CD4-positive, alpha-beta T cell treated with Interleukin-4 for 4 hours (primary cell): ENCODE results near the gene ZNF497.
"Not testable (repeated sequence)": the region's sequence is repeated elsewhere in the genome, so short reads cannot be mapped to it uniquely, and the experiment has no call there.

Source experiments
- DNase-seq: peaks from one replicate; pipeline ENCODE4 v3.0.0-alpha.2; 2020

The ZNF497 gene

GRCh38 chr19:58393725-58394033, 31.1 kb upstream of the ZNF497 start:
- no peak for DNase-seq

DNA sequence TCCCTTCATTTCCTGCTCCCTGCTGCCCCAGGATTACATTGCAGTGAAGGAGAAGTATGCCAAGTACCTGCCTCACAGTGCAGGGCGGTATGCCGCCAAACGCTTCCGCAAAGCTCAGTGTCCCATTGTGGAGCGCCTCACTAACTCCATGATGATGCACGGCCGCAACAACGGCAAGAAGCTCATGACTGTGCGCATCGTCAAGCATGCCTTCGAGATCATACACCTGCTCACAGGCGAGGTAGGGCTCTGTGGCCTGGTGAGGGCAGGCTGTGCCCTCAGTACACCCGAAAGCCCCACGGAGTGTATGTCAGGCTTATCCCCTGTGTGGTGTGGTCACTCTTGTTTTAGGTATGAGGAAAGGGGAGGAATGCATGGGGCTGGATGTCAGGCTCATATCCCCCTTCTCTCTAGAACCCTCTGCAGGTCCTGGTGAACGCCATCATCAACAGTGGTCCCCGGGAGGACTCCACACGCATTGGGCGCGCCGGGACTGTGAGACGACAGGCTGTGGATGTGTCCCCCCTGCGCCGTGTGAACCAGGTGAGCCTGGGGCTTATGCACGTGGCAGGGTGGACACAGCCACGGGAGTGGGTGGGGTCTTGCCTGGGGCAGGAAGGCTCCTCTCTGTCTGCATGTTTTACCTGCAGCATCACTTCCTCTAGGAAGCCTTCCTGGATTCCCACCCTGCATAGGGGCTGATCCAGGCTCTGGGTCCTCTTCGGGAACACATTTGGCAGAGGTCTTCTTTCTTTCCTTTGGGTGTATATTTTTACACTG, 30.6 kb upstream of the ZNF497 start:
- DNase-seq = no peak

DNA sequence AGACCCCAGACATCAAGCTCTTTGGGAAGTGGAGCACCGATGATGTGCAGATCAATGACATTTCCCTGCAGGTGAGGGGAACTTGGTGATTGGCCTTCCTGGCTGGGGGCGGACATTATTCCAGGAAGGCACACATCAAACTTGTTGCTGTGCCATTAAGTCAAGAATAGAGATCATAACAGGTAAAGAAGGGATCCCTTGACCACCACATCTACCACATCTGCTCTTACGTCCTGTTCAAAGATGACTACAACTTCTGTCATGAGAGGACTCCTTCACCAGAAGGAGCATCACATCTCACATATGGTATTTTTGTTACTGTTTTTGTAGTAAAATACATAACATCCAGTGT, 25.6 kb upstream of the ZNF497 start:
- DNase-seq = no peak

- DNase-seq = no peak
These were observed 25.0 kb upstream of the ZNF497 start for GRCh38 chr19:58387338-58388174.

DNA sequence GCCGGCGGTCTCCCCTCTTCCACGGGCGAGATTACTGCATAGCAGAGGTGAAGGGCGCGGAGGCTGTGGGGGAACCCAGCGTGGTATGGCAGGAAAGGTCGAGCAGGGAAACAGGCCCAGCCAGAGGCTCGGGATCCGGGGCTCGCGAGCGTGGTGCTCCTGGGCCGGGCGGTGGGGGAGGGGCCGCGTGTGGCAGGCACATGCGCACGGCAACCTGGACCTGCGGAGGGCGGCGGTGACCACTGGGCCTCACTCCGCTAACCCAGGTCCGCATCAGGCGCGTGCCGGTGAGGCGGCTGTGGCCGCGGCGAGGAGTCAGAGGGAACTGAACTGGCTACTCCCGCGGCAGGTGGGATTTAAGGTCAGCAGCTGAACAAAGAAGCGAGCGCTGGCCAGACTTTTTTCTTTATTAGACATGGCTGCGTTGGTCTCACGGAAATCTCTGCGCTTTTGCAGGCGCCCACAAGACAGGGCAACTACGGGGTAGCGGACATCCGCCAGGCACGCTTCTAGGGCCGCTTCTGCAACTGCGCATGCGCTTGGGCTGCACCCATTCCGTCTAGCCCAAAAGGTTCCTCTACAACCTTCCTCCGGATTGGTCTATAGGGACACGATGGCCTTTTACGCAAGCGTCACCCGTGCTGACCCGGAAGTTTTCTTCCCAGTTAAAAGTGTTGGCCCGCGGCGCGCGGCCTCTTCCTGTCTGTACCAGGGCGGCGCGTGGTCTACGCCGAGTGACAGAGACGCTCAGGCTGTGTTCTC, 24.2 kb upstream of the ZNF497 start, which contains the start of gene RPS5:
Gene RPS5, plus strand, starts transcription at position 694 of the 762 bp plus-strand sequence. CDS start 869 bp downstream, outside the sequence.
- DNase-seq = peak; percentile 99

DNA sequence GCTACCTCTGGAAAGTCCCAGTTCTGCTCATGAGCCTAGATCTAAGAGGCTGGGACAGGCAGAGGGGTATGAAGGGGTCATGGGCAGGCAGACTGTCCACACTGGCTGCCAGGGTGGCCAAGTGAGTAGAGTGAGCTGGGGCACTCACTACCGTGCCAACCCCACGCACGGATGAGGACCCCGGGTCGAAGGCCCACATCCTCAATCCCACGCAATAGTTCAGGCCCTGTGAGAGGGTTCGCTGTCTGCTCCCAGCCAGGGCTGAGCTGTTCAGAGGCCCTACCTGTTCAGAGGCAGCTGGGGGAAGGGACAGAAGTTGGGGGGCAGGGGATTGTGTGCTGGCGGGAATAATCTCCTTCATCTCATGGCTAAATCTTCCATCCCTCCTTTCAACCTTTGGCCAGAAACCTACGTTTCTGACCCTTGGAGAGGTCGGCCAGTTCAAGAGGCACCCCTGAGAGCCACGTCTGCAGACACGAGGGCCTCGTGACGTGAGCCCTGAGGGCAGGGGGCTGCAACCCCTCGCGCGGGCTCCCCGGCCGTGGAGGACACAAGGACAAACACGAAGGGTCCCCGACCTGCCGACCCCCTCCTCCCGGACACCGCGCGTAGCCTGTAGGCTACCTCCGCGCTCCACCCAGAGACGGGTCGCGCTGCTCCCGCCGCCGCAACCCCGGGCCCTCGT, 23.5 kb upstream of the ZNF497 start:
- DNase-seq = no peak

DNA sequence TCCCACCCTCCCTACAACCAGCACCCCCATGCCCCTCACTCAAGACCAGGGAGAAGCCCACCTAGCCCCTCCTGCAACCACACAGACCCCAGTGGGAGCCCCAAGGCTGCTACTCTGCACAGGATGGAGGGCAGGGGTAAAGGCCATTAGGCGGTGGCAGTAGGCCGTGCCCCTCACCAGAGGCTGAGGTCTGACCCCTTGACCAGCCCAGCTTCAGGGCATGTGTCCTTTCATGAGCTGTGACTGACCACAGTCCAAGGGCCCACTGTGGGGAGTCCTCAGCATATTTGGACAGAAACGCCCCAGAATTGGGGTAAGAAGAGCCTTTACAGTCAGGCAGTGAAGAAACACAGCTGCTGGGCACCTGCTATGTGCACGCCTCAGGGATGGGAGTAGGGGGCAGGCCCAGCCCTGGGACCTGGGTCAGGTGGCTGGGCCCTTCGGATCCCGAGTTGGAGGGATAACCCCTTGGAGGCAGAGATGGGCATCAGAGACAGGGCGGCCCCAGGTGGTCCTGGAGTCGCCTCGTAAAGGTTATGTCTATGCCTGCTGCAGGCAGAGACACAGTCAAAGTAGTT, 22.9 kb upstream of the ZNF497 start:
- no peak for DNase-seq

- DNase-seq = no peak
These were observed 20.5 kb upstream of the ZNF497 start for GRCh38 chr19:58382997-58383603.

DNA sequence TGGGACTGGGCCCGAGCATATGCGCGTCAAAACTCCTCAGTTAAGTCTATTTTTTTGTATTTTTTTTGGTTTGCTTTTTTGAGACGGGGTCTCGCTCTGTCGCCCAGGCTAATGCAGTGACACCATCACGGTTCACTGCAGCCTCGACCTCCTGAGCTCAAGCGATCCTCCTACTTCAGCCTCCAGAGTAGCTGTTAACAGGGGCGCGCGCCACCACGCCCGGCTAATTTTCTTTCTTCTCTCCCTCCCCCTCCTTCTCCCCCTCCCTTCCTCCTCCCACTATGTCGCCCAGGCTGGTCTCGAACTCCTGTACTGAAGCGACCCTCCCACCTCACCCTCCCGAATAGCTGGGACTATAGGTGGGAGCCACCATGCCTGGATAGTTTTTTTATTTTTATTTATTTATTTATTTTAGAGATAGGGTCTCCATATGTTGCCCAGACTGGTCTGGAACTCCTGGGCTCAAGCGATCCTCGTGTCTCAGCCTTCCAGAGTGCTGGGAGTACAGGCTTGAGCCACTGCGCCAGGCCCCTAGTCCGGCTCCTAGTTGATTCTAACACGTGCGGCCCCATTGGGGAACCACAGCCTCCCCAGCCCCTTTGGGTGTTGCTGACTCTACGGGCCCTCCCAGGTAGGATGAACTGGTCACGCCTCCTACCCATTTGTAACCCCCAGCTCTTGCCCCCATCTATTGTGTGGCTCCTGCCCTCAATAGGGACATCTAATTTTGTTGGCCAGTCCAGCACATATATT, 19.1 kb upstream of the ZNF497 start:
- no peak for DNase-seq

- DNase-seq = peak; percentile 100
These were observed 18.3 kb upstream of the ZNF497 start, which contains the start of gene ZNF837 for GRCh38 chr19:58380662-58381459. ZNF837 (minus strand) TSS chr19:58381030; CDS start chr19:58369332, 11,698 bp downstream.

DNA sequence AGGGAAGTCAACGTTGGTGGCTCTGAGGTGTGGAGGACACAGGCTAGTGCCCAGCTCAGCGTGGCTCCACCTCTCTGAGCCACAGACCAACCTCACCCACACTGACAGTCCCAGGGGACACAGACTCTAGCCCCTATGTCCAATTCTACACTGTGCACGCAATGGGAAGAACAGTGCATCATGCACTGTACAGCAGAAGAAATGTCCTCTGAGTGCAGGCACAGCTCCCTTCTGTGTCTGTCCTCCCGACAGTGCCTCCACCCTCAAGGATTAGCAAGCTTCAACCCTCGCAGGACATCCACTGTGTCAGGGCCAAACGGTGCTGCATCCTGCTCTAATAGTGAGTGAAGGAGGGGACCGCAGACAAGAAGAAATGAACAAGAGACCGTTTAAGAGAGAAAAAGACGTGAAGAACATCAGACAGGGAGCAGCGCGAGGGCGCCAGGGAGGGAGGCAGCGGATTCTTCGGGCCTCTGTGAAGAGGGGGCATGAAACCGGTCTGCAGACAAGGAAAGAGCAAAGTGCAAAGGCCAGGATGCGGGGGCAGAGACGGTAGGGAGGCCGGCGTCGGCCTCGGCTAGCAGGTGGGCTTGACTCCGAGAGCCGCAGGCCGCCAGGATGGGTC, 17.6 kb upstream of the ZNF497 start:
- no peak for DNase-seq

- no peak for DNase-seq
These were observed 16.7 kb upstream of the ZNF497 start for GRCh38 chr19:58379246-58379645.

- DNase-seq = not testable (repeated sequence)
These were observed 14.2 kb upstream of the ZNF497 start for GRCh38 chr19:58376724-58377123.

GRCh38 chr19:58374200-58374599, 11.6 kb upstream of the ZNF497 start:
- no peak for DNase-seq

DNA sequence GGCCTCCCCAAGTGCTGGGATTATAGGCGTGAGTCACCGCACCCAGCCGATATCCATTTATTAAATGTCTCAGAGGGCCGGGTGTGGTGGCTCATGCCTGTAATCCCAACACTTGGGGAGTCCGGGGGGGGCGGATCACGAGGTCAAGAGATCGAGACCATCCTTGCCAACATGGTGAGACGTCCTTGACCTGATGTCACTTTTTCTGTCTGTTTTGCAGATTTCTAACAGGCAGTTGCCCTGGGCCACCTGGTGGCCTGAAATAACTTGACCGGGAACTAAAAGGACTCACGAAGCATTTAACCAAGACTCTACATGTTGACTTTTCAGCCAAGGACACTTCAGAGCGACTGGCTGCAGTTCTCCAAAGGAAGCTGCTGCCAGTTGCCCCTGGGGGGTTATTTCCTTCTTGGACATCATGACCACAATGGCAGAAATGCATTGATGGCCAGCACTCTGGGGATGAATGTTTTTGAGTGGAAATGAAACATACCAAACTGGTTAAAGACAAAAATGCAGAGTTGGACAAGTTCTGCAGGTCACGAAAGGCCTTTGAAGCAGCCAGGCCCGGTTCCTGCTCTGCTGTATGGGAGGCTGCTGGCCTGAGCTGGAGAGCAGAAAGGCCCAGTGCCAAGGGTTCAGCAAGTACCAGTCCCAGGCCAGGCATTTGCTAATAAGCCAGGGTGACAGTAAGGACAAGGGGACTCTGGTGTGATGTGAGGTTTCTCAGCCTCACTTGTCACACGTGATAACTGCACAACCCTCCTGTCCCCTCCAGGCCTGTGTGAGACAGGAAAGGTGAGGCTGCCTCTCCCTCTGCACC, 10.0 kb upstream of the ZNF497 start:
- no peak for DNase-seq

DNA sequence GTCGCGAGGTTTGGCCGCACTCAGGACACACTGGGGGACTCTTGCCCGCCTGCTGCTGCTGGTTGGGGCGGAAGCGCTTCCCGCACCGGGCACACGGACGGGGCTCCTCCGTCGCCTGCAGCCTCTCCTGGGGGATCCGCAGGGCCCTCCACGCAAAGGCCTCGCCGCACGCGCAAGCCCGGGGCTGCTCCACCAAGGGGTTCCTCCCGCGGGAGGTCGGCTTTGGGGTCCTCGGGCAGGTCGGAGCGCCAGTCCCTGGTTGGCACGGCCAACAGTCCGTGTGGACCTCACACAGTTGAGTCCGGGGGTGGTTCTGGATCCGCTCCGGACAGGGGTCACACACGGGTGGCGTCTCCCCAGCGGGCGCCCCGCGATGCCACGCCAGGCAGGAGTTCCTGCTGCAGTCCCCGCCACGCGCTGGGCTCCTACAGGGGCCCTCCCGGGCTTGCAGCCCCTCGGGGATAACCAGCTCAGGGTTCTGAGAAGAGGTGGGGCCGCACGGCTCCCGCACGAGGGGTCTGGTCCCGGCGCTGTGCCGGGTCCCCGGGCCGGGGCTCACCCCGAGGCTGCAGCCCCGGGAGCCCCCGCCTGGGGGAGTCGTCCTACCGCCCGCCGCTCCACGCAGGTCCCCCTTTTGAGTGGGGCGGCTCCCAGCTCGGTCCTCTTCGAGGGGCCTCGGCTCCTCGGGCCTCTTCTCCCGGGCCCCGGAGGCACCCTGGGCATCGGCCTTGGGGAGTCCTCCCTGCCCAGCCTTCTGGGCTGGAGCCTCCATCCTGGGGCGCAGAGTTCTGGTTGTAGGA, 6.2 kb upstream of the ZNF497 start:
- no peak for DNase-seq

DNA sequence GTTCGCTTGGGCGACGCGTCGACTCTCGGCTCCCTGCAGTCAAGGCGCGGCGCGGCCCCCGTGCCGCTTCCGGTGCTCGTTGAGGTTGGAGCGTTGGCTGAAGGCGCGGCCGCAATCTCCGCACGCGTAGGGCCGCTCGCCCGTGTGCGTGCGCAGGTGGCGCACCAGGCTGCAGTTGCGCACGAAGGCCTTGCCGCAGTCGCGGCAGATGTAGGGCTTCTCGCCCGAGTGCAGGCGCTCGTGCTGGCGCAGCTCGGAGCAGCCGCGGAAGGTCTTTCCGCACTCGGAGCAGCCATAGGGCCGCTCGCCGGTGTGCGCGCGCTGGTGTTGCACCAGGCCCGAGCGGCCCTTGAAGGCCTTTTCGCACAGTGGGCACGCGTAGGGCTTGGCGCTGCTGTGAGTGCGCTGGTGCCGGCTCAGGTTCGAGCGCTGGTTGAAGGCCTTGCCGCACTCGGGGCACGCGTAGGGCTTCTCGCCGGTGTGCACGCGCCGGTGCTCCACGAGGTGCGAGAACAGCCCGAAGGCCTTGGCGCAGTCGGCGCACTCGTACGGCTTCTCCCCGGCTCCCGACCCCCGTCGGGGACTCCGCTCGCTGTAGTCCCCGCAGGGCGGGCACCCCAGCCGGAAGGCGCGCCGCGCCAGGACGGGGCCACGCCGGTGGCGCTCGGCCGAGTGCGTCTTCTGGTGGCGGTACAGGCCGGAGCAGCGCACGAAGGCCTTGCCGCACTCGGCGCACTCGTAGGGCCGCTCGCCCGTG, 5.3 kb upstream of the ZNF497 start:
- no peak for DNase-seq
